NCI-H2107 (cell line): ENCODE measurements around the gene MED12L.

Experiments
- DNase-seq: peaks from one replicate; lab custom pipeline; 2025; lab: John Stamatoyannopoulos, UW

MED12L gene

DNA sequence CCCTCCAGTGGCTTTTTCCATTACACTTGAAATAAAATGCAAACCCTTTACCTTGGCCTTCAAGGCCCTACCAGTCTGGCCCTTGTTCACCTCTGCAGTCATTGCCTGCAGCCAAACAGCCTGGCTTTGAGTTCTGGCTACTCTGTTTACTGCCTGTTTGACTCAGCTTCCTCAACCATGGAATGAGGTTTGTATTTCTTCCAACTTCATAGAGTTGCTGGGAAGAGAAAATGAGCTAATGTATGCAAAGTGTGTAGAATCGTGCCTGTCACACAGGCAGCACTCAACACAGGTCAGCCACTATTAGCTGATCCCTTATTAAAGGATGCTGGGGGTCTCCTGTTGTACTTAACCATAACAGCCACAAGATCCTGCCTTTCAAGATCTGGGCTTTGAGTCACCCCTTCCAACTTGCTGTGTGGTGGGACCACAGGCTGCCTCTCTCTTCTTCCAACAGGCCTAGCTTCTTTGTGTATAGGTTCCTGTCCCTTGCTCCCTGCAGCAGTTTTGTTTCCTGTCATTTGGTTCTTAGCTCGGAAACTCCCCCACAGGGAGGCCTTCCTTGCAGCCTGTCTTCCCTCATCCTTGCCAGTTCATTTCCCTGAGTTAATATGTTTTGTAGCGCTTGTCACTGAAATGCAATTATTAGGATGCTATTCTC is 6.4 kb downstream of the MED12L start:
- DNase-seq: no peak

GRCh38 chr3:151093148-151093547 is 7.7 kb downstream of the MED12L start:
- DNase-seq: no peak

GRCh38 chr3:151093905-151094304 is 8.4 kb downstream of the MED12L start:
- no peak for DNase-seq

DNA sequence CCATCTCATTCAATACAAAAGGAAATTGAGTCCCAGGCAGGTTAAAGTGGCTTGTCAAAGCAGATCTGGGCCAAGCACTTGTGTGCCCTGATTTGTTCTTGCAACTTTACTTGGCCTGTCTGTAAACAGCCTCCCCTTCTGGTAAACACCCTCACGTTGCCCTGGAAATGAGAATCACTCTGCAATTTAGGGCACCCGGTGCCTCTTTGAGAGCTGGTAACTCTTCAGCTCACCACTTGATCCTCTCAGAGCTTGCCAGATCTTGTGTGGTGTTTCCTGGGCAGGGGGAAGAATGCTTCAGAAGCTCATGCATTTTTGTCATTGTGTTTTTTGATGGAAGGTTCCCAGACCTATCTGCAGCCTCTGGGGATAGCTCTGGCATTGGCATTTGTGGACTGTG is 11.3 kb downstream of the MED12L start:
- DNase-seq: no peak

DNA sequence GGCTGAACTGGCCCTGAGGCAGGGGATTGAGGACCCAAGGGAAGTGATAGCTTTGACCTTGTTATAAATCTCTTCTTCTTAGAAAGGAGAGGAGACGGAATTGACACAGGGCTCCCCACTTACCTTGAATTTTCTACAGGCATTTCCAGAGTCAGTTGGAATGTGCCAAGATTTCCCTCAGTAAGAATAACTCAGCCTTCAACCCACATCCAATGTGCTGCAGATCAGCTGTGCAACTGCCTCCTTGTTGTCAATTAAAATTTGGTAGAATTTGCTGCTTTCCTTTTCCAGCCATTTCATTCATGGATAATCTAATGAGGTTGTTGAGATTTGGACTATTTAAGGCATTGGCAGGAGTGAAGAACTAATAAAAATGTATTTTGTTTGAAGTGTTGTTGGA is 14.6 kb downstream of the MED12L start:
- DNase-seq: no peak

DNA sequence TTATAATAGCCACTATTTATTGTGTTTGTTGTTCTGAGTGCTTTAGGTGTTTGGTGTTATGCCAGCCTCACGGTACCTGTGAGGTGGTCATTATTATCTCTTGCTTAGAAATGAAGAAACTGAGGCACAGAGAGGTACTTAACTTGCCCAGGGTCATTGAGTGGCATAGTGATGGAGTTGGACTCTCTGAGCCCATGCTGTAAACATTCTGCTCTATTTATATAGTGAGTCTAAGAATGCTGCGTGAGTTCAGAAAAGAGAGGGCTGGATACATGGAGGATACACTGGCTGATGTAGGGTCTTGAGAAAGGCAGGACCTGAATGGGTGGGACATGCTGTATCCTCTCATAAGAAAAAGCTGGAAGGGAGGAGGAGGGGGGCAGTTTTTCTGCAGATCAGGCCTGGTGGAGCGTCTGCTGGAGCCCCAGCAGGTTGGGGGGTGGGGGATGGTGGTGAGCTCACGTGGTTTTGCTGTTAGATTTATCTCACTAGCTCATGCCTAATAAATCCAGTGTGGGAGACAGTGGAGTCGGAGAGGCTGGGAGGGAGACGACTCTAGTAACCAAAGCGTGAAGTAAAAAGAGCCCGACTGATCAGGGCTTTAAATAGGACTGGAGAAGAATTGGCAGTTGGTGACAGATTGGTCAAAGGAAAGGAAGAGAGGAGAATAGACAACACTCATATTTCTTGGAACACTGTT is 16.0 kb downstream of the MED12L start:
- DNase-seq: no peak

DNA sequence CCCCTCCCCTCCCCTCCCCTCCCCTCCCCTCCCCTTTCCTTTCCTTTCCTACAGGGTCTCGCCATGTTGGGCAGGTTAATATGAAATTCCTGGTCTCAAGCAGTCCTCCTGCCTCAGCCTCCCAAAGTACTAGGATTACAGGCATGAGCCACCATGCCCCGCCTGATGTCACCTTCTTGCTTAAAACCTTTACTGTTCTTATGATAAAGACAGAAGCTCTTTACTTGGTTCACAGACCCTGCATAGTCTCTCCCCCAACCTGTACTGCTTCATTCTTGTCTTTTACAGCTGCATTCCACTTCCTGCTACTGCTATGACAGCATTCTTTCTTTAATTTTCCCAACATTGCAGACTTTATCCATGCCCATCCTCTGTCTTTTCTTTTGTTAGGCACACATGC is 20.8 kb downstream of the MED12L start:
- DNase-seq: no peak

DNA sequence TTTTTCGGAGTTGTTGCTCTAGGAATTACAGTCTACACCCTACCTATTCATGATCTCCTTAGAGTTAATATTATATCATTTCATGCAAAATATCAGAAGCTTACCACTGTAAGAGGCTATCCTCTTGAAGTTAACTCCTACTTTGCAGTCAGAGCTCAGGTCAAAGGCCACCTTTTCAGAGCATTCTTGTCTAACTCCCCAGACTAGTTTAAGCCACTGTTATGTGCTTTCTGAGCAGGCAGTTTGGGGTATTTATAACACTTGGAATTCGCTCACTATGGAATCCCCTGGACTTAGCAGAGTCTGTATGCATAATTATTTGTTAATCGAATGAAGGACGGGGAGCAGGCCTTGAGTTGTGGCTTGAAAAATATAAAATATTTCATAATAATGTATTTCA is 21.7 kb downstream of the MED12L start:
- no peak for DNase-seq

DNA sequence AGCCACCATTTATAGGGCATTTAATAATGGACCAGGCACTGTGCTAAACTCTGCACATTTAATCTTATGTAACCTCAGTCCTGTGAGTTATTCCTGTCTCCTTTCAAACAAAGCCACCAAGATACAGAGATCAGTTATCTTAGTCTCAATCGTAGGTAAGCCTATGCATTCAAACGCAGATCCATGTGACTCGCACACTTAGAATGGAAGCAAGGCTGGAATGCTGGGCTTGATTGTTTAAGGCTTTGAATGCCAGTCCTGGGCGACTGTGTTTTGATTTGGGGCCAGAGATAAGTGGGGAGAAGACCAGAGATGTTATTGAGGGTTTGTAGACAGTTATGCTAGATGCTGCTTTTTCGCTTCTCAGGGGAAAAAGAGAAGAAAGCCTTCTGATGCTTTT is 22.2 kb downstream of the MED12L start:
- DNase-seq: no peak

- no peak for DNase-seq
These were observed 23.9 kb downstream of the MED12L start for GRCh38 chr3:151109286-151109800.

DNA sequence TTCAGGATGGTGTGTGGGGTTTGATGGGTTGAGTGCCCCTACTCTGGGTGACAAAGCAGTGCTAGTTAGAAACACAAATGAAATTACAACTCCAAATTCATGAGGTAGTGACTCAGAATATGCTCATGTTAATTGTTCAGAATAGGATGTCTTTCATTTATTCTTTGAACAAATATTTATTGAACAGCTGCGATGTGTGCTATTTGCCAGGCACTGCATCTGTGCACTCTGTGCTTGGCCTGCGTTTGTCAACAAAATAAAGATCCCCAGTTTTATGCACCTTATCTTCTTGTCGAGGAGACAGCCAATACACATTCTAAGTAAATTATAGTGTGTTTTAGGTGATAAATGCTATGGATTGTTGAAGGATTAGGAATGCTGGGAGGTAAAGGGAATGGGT is 27.3 kb downstream of the MED12L start:
- no peak for DNase-seq

DNA sequence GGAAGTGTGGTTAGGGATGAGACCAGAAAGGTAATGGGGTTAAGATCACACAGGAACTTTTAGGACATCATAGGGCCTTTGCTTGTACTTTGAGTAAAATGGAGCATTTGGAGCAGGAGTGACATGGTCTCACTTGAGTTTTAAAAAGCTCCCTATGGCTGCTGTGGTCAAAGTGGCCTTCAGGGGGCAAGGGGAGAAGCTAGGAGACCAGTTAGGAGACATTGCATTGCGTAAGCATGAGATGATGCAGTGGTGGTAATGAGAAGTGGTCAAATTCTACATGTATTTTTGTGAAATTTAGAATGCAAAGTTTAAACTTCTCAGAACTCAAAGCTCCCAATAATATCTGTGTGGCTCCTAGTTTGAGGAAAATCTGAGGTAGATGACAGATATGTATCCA is 27.9 kb downstream of the MED12L start:
- no peak for DNase-seq

DNA sequence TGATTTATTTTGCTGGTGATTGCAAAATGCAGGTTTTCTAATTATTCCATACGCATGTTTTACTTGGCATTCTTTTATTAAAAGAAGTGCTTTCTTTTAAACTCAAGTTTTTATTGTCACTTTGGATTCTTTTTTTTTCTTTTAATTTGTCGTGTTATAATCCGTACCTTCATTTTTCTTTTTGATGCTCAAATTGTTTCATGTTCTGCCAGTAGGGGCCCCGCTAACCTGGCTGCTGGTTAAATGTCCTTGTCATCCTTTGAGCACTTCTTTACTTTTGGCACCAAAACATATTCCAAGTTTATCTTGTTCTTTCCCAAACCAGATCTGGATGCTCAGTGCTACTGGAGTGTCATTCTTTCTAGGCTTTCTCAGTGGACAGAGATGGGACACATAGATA is 31.6 kb downstream of the MED12L start:
- no peak for DNase-seq

DNA sequence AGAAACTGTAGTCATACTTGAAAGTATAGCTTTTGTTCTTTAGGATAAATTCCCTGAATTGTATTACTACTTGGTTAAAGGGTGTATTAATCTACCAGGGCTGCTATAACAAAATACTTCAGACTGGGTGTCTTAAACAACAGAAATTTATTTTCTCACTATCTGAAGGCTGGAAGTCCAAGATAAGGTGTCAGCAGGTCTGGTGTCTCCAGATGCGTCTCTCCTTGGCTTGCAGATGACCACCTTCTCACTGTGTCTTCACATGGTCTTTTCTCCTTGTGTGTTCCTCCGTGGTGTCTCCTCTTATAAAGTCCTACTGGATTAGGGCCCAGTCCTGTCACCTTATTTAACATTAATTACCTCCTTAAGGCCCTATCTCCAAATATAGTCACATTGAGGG is 33.7 kb downstream of the MED12L start:
- DNase-seq: no peak

DNA sequence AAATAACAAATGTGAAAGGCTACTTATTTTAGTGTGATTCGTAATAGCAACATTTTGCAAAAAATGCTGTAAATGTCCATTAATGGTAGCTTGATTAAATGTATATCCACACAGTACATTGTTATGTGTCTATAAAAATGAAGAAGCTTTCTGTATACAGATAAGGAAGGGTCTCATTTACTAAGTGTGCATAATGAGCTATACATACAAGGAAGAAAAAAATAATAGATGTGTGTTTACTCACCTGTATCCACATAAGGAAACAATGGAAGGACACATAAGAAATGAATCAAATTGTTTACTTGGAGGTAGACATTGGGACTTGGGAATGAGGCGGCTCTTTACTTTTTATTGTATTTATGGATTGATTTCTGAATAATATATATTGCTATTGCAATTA is 34.9 kb downstream of the MED12L start:
- no peak for DNase-seq

- no peak for DNase-seq
These were observed 35.6 kb downstream of the MED12L start for GRCh38 chr3:151121016-151121415.

GRCh38 chr3:151123827-151124226 is 38.4 kb downstream of the MED12L start:
- DNase-seq: no peak

- no peak for DNase-seq
These were observed 39.0 kb downstream of the MED12L start for GRCh38 chr3:151124476-151124875.

DNA sequence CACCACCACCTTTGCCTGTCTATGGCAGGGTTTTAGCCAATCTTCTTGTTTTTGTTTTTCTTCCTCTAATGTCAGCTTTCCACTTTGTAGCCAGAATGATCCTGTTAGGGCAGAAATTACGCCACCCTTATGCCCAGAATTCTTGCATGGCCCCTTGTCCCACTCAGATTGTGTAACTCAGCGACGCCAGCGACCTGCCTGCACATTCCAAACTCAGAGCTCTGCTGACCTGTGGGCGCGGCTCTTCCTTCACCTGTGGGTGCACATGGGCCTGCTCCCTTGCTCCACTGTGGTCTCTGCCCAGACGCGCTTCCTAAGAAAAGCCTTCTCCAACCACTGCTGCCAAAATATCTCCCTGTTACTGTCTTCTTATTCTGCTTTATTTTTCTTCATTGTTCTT is 45.0 kb downstream of the MED12L start:
- DNase-seq: no peak

GRCh38 chr3:151133175-151133574 is 47.7 kb downstream of the MED12L start:
- no peak for DNase-seq

DNA sequence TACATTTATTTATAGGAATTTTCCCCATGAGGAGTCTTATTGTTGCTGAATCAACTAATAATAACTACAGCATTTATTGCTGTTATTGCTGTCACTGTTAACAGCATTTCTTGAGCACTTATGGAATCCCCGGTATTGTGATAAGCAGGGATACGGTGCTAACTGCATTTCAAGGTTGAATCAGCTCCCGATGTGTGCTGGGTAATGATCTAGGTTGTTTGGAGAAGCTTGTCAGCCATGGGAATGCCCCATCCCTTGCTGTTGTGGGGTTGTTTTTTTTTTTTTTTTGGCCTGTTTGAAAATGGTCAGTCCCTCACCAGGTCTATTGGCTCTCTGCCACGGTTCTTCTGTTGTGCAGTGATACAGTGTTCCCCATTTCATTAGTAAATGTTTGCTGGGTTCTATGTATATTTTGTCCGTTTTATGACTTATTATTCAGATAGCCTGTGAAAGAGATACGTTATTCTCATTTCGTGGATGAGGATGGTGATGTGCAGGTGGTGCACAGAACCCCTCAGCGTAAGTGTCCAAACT is 48.5 kb downstream of the MED12L start:
- no peak for DNase-seq

DNA sequence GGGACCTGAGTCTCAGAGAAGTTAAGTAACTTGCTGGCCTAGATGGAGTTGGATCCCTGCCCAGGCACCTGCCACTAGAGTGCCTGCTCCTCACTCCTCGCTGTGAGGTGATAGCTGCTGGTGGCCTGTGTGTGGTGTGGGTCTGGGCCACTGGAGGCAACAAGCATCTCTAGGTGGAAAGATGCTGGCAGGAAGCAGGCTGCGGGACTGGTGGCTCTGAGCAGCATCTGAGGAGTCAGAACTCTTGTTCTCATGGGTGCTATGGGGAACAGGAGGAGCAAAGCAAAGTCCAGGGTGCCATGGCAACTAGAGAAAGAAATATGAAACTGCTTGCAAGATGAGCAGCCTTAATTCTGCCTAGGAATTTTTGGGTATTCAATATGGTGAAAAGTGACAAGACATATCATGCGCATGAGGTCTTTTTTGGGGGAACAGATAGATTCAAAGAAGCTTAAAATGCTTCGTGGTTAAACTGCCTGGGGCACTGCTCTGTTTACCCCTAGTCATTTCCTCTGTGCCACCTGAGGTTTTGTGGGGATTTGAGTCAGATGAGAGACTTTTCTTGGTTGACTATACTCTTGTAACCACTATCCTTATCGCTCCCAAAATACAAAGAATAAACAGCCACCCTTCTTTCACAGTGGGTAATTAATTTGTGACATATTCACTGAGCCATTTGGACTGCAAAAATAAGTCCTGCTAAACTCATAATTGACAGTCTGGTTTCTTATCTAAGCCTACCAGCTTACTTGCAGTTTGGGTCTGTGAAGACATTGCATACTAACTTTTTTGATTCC is 50.3 kb downstream of the MED12L start:
- DNase-seq: peak; percentile 57

GRCh38 chr3:151142929-151143328 is 57.5 kb downstream of the MED12L start:
- DNase-seq: no peak
